Amygdala (tissue), 56 donors: ENCODE results near the gene TMEM45B.
"Not testable (repeated sequence)": the region's sequence is repeated elsewhere in the genome, so short reads cannot be mapped to it uniquely, and the experiment has no call there.

Source experiments
- DNase-seq, 56 donors: peaks; one replicate each; lab custom pipeline; 2025; lab: John Stamatoyannopoulos, UW

The TMEM45B gene

GRCh38 chr11:129804012-129804411 lies 11.6 kb upstream of the TMEM45B start:
- DNase-seq = no peak

GRCh38 chr11:129808241-129808640 lies 7.4 kb upstream of the TMEM45B start:
- not testable (repeated sequence) for DNase-seq

- no peak for DNase-seq
Measured at GRCh38 chr11:129813231-129813791, 2.3 kb upstream of the TMEM45B start.

- no peak for DNase-seq
Measured at GRCh38 chr11:129814244-129815014, 1.2 kb upstream of the TMEM45B start.

GRCh38 chr11:129817534-129818051 lies 1.9 kb downstream of the TMEM45B start:
- no peak for DNase-seq

GRCh38 chr11:129818236-129818635 lies 2.6 kb downstream of the TMEM45B start:
- not testable (repeated sequence) for DNase-seq

GRCh38 chr11:129819237-129819636 lies 3.6 kb downstream of the TMEM45B start:
- no peak for DNase-seq

GRCh38 chr11:129820228-129820627 lies 4.6 kb downstream of the TMEM45B start:
- DNase-seq = not testable (repeated sequence)

GRCh38 chr11:129823281-129823680 lies 7.6 kb downstream of the TMEM45B start:
- DNase-seq = not testable (repeated sequence)

- DNase-seq = not testable (repeated sequence)
Measured at GRCh38 chr11:129823799-129824198, 8.2 kb downstream of the TMEM45B start.

- DNase-seq = no peak
Measured at GRCh38 chr11:129825380-129825779, 9.7 kb downstream of the TMEM45B start.

- DNase-seq = no peak
Measured at GRCh38 chr11:129828301-129828836, 12.7 kb downstream of the TMEM45B start.

GRCh38 chr11:129829497-129829896 lies 13.8 kb downstream of the TMEM45B start:
- not testable (repeated sequence) for DNase-seq

GRCh38 chr11:129831227-129831626 lies 15.6 kb downstream of the TMEM45B start:
- DNase-seq = not testable (repeated sequence)

- not testable (repeated sequence) for DNase-seq
Measured at GRCh38 chr11:129833260-129833659, 17.6 kb downstream of the TMEM45B start.

GRCh38 chr11:129836423-129836891 lies 20.8 kb downstream of the TMEM45B start:
- not testable (repeated sequence) for DNase-seq

GRCh38 chr11:129836979-129837378 lies 21.3 kb downstream of the TMEM45B start:
- DNase-seq = no peak

GRCh38 chr11:129840236-129840635 lies 24.6 kb downstream of the TMEM45B start:
- DNase-seq = no peak

- DNase-seq = no peak
Measured at GRCh38 chr11:129842138-129842537, 26.5 kb downstream of the TMEM45B start.

- DNase-seq = no peak
Measured at GRCh38 chr11:129846508-129847335, 31.1 kb downstream of the TMEM45B start.

GRCh38 chr11:129847361-129847760 lies 31.7 kb downstream of the TMEM45B start:
- not testable (repeated sequence) for DNase-seq
